AG20443 (cell line): ENCODE results near the gene TECTB.

ENCODE experiments used
- DNase-seq: peaks from one replicate; pipeline ENCODE4 v3.0.0; 2012; ENCODE audit warnings: low spot score, mixed read lengths

TECTB gene

DNA sequence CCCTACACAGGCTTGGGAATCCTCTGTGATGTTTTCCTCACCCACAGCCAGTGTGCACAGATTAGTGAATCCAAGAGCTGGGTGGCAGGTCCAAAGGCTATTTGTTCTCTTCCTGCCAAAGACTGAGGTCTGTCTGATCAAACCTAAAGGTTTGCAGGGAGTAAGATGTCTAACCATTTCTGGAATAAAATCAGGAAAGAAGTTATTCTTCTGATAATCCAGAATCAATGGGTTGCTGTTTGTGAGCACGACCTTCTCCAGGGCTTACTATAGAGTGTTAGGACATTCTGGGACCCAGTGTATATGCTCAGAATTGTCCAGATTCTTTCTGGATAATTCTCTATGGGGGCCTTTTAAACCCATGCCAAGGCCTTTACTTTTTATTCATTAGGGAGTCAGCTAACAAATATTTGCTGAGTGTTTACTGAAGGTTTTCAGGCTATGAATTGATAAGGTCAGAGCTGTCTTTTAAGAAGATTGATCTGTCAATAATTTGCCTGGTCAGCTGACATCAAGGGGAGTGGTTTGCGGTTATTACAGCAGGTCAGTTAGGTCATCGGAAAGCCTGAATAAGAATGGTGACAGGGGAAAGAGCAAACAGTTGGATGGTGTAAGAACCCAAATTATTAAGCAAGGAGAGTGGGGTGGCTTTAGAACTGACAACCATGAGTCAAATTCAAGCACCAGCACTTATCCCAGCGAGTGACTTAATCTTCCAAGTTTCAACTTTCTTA is 7.5 kb upstream of the TECTB start:
- DNase-seq = no peak

DNA sequence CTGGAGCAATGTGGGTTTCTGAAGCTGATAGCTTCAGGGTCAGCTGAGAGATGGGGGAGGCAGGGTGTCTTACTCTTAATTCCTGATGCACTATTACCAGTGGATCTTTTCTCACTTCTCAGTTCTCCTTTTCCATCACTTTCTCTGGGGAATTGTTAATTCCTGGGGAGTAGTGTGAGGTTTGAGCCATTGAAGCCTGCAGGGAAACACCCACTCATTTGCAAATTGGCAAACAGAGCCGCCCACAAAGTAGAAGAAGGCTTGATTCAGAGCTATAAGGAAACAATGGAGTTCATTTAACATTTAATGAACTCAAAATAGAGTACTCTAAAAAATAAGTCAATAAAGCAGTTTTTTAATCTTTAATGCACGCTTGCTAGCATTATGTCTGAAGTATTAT is 4.3 kb upstream of the TECTB start:
- no peak for DNase-seq

DNA sequence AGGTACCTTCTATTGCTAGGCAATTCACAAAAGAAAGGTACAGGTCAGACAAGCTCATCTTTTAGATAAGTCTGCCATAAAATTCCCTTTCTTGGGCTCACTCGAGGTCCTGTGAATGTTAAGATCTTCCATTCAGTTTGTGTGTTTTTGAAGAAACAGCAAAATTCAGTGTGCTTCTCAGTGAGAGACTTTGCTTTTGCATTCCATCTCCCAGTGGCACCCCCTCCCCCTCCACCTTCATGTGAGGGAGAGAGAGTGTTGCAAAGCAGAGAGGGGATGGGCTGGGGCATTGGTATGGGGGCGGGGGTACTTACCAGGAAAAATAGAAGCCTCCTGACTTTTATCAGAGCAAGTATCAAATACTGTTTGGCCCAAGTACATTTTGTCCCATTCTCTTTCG is 3.8 kb upstream of the TECTB start:
- no peak for DNase-seq

DNA sequence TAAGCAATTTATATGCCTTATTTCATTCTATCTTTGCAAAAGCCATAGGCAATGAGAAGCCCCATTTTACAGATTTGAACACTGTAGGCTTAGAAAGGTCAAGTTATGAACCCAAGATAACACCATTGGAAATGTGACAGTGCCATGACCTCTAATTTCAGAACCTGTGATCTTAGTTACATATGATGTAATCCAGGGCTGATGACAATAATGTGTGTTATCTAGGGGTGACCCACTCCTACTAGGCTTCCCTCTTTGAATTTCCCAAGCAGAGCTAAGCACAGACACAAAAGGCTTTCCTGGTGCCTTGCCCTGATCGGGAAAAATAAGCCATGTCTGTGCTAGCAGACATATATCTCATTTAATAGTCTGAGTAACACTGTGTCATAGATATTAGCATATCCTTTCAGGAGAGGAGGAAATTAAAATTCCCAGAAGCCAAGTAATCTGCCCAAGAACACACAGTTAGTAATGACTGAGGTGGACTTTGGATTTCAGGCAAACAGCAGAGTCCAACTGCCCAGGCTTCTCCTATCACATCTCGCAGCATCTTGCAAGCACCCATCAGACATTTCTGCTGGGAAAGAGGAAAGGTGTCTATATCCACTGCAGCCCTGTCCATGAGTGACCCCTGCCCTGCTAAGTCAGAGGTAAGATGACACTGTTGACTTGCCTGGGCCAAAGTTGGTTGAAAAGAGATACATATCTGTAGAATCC is 2.8 kb upstream of the TECTB start:
- no peak for DNase-seq

DNA sequence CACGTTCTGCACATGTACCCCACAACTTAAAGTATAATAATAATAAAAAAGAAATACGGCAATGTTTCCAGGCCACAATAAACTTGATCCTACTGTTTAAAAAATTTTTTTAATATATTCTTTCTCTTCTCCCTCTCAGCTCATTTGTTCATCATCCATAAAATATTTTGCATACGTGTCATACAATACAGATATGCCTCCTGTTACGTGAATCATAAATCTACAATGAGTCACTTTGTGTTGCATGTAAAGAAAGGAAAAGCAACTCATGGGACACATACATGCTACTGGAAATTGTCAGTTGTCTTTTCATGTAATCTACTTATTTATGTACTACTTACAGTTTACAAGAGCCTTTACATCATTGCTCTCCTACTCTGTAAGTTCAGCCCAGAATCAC is 1.1 kb upstream of the TECTB start:
- DNase-seq = no peak

DNA sequence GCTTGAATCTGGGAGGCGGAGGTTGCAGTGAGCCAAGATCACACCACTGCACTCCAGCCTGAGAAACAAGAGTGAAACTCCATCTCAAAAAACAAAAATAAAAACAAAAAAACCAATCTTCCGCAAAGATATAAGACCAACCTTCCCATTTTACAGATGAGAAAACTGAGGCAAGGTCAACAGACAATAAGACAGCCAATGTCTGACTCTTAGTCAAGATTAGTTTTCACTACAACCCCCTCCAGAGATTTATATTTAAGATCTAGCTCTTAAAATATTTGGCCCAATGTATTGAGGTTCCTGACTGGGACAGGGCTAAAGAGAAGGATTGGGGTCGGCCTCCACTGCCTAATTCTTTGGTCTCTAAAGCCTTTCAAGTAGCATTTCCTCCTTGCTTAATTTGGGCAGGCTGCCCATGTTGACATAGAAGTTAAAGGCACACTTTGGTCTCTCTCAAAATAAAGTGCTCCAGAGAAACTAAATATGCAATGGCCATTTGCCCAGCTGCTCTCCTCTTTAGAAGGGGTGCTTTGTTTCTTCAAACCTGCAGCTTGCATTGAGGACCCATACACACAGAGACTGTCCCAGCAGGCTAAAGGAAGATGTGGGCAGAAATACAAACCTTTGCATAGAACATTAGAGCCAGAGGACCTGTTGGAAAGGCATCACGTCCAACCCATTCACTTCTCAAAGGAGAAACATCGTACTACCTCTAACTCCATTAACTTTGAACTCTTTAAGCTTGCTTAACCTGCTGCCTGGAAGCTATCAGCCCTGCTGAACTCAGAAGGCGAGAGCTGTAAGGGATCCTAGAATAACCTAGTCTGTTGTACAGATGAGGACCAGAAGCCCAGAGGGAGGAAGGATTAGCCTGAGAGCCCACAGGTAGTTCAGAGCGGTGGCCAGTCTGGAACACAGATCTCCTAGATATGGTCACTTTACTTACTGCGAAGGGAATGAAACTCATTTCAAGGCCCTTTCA is 3.9 kb downstream of the TECTB start:
- DNase-seq = no peak

DNA sequence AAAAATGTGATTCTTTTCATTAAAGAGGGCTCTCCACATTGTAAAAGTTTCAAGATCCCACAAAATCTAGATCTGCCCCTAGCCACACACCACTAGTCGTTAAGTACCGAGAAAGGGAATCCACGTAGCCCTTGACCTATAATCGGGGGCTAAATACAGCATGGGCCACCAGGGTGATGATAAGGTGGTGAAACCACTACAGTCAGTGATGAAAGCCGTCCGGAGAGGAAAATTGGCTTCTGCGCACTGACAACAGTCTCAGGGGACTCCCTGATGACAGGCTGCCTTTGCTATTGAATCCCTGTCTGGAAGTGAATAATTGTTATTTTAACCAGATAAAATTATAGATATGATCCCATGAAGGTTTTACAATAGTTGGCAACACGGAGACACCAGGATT is 4.6 kb downstream of the TECTB start:
- DNase-seq = no peak

DNA sequence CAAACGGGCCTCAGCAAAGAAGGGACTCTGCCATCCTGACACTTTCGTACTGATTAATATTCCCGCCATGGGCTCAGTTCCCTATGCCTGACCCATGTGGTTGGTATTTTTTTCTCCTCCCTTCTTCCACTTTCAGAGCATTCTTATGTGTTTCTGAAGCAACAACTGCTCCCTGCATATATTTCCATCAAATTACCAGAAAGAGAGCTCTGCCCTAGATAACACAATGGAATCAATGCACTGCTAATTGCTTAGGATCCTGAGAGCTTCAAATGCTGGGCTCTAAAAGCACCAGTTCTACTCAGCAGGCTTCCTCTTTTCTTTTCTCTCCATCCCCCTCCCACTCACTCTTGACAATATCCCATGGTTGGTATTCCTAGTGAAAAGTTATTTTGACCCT is 5.3 kb downstream of the TECTB start:
- no peak for DNase-seq

DNA sequence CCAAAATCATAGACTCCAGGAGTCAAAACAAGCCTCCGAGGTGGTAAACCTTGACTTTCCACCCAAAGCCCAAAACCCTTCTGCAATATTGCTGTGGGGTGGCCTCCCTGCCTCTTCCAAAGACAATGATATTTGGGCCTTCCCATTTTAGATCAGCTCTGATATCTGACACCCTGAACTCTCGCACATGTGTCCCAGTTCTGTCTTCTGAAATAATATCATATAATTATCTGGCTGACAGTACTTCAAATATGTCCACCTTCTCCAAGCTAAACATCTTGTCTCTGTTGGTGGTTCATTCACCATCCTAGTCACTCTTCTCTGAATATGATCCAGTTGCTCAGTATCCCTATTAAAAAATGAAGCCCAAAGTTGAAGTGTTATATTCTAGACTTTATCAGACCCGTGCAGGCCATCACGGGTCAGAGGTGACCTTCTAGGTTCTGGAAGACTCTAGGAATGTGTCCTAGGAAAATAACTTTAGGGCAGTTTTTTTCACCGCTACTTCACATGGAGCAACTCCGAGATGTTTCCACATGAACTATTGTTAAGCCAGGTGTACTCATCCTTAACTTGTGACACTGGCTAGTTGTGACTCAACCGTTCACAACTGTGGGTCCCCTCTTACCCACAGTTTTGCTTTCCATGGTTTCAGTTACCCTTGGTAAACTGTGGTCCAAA is 6.3 kb downstream of the TECTB start:
- no peak for DNase-seq

DNA sequence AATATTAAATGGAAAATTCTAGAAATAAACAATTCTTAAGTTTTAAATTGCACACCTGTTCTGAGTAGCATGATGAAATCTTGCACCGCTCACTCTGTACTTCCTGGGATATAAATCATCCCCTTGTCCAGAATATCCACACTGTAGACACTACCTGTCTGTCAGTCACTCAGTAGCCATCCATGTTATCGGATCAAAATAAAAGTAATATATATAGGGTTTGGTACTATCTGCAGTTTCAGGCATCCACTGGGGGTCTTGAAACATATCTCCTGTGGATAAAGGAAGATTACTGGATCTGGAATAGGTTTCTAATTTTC is 6.8 kb downstream of the TECTB start:
- no peak for DNase-seq

DNA sequence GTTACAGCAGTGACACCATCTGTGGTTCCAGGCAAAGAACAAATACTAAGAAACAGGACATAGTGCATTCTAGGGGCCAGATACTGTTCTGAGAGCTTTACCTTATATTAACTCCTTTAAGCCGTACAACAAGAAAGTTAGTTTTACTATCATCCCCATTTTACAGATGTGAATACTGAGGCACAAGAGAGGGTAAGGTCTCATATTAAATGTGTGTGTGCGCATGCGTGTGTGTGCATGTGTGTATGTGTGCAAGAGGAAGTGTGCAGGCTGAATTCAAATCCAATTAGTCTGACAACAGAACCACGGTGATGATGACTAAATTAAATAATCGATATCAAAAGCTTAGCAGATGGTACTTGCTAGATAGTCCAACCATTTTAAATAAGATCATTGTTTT is 11.0 kb downstream of the TECTB start:
- no peak for DNase-seq

DNA sequence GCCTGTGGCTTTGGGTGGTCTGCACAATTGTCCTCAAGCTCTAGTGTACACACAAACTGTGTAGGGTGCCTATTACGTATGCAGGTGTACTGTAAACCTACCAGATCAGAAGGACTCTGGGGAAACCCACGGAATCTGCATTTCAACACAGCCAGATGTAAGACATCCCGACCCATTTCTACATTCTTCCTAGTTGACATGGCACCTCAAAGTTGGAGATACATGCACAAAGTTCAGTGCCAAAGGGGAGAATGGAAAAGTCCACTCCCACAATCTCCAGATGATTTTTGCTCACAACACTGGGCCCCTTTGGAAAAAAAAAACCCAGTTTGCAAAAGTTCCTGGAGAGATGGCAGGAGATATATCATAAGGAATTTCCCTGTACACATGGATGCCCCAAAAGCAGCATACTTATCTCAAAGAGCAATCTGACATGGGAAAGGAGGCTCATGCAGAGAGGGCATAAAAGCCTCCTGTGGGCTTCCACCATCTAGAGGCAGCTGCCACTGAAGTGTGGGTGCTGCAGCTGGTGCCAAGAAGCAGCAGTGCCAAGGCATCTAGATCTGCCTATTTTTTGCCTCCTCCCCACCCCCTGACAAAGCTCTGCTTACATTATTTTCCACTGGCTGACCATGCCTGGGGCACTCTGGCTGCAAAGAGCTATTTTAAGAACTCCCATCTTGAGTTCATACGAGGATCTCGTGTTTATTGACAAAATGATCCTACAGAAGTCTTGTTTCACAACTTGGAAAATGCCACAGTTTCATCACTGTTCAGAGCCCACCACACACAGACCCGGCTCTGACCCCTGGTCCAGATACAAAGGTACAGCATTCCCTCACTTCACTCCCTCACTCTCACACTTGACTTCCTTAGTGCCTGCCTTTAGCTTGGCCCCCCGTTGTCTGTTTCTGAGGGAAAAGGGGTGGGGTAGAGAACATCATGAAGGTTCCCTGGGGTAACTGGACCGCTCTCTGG is 12.9 kb downstream of the TECTB start:
- peak; percentile 68 for DNase-seq

DNA sequence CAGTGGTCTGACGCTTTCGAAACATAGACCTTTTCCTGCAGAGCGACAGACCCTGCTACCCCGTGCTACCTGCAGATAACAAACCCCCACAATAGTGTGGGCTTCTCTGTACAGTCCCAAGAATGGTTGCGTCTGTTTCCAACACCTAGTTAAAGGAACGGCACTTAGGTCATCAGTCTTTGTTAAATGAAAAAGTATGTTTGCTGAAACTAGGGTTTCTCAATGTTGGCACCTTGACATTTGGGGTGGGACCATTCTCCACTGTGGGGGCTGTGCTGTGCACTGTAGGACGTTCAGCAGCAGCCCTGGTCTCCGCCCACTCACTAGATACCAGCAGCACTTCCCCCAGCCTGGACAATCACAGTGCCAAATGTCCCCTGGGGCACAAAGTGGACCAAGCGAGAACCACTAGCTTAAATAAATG is 13.7 kb downstream of the TECTB start:
- DNase-seq = no peak

DNA sequence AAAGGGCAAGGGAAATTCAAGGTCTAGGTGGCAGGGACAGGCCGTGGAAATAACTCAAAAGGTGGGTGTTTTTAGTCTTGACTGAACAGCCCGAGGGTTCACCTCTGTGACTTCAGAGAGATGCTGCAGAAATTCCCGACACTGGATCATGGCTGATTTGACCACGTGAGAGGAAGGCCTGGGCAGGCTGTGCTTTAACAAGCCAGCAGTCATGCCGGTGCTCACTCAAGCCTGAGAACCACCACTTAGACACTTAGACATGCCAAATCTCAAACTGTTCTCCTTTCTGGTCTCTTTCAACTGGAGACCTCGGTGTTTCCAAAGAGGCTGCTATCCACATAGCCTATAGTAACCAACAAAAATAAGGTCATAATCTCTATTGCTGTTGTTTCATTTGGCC is 15.4 kb downstream of the TECTB start:
- no peak for DNase-seq

DNA sequence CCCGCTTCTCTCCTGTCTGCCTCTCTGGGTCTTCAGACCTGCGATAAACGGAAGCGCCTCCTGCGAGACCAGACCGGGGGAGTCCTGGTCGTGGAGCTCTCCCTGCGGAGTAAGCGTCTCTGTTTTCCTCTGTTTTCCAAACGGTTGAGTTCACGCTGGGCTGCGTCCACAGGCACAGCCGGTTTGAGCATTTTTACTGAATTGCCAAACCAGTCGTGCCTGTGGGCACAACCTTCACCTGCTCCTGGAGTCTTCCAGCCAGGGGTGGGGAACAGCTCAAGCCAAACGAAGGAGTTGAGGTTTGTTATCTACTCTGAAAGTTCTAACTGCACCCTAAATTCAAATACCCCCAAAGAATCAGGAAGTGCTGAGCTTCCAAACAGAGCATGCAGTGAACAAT is 16.3 kb downstream of the TECTB start:
- no peak for DNase-seq

DNA sequence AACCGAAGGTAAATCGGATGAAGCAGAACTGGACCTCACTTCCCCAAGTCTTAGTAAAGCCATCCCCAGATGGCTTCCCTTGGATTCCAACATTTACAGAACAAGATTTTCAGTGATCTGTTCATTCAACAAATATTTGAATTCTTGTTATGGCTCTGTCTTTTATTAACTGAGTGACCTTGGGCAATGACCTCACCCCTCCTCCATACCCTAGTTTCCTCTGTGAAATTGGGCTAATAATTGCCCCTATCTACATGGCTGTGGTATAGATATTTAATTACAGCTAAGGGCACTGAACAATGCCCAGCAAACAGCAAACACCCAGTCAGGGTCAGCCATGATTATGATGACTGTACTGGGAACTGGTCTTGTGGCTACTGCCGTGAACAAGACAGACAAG is 19.1 kb downstream of the TECTB start:
- DNase-seq = no peak

DNA sequence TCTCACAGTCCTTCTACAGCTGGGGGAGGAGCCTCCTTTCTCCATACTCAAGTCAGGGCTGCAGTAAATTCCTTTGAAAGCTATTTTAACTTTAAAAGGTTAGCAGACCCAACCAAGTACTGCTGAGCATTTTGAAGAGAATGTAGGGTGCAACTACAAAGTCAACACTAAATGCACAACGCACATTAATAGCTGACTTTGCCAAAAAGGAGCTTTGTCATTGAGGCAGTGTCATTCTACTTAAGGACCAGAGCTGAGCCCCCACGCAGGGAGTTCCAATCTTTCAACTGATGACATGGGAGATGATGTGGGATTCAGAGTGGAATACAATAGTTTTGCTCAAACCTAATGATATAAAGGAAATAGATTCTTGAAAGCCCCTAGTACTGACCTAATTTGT is 20.3 kb downstream of the TECTB start:
- DNase-seq = no peak

DNA sequence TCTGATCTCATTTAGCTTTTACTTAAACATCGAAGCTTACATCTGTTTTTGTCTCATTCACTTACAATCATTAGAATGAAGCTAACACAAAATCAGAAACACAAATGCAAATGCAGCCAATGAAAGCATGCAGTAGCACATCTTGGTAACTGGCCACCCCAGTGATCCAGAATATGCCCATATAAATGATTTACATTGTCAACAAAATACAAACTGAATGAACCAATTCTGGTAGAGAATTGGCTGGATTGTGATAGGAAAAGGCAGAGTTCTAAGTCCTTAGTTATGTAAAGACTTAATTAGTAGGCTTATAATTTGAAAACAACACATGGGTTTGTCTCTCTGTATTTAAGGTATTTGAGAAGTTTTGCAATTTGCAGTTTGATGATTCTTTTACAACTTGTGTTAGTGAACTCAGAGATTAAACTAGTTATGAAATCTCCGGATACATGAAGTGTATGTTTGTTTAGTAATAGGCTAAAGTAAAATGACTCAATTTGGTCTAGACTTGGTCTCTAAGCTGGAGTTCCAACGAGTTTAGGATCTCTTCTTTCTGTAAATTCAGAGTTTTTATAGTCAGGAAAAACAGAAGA is 21.2 kb downstream of the TECTB start:
- DNase-seq = peak; percentile 51

DNA sequence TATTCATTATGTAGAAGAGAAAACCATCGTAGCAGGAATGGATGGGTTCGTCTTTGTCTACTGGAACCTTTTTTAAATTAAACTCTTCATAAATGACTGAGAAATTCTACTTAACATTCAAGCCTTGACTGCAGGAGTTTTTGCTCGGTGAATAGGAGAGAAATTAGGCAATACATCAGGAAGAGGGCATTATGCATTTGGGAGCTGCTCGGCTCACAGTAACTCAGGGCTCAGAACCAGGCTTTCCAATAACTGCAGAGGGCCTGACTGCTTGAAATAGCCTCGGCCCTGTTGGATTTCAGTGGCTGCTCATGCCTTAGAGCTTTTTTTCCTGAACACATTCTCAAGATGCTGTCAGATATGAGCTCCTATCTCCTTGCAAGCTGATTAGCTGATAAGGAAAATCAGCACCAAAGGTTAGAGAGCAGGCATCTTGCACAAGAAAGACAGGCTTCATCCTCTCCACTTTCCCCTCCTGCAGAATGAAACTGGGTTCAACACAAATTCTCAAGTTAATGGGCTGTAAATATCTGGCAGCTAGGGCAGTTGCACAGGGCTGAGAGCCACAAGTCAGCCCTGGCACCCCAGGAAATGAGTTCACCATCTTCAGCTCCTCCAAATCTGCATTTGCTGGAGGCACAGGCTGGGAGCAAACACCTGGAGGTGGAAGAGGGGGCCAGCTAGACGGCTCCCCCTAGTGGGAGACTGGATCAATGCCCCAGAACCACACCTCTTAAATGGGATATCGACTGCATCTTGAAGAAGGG is 24.3 kb downstream of the TECTB start:
- DNase-seq = peak; percentile 83

DNA sequence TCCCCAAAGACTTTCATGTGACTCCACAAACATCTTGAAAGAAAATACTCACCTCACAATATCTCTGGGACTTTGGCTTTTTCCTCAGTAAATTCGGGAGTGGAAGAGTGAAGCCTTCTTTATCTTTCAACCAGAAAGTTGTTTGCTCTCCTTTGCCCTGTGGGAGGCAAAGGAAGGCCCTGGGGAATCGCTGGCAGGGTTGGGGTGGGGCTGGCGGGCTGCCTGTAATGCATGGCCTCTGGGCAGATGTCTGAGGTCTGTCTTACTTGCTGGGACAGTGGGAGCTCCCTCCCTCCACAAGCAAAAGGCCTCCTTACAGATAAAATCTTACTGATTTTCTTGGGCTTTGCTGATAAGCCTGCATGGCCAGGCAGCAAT is 24.9 kb downstream of the TECTB start:
- no peak for DNase-seq
